GM18873 (cell line): ENCODE measurements around the gene METTL16.

Experiments used
- ATAC-seq: cut with Tn5 transposase; IDR thresholded peaks from one replicate; pipeline ENCODE4 v1.9.1; 2021; ENCODE audit warnings: mild to moderate bottlenecking, moderate library complexity, moderate number of reproducible peaks; ENCODE audit not compliant: unreplicated experiment, low FRiP score

The METTL16 gene

DNA sequence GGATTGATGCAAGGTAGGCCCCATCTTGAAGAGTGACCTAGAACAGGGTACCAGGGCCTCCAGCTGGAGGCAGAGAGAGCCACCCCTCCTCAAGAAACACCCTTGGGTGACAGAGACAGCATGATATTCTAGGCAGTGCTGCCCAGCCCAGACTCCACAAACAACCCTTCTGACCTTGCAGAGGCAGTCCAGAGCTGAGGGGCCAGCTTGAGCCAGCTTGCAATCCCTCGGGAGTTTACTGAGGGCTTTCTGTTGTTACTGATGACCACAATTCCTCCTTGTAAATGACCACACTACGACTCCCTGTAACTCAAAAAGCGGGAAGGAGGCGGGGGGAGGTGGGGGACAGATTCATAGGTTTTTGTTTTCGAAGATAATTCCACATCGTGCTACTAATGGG, 92.2 kb downstream of the METTL16 start:
- no peak for ATAC-seq

DNA sequence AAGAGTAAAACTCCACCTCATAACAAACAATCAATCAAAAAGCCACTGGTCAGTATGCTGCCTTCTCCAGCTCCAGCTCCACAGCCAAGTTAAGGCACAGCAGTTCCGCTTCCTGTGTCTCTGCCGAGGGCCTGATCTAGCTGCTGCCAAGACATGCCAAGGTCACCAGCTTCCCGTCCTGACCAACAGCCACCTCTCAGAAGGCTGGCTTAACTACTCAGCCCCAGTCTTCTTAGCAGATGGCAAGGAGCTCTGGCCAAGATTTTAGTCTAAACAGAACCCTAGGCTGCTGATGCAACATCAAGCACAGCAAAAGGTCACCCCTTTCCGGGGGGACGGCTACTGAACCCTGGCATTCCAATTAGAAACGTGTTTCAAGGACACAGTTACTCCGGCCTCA, 93.1 kb downstream of the METTL16 start:
- ATAC-seq, result no peak

DNA sequence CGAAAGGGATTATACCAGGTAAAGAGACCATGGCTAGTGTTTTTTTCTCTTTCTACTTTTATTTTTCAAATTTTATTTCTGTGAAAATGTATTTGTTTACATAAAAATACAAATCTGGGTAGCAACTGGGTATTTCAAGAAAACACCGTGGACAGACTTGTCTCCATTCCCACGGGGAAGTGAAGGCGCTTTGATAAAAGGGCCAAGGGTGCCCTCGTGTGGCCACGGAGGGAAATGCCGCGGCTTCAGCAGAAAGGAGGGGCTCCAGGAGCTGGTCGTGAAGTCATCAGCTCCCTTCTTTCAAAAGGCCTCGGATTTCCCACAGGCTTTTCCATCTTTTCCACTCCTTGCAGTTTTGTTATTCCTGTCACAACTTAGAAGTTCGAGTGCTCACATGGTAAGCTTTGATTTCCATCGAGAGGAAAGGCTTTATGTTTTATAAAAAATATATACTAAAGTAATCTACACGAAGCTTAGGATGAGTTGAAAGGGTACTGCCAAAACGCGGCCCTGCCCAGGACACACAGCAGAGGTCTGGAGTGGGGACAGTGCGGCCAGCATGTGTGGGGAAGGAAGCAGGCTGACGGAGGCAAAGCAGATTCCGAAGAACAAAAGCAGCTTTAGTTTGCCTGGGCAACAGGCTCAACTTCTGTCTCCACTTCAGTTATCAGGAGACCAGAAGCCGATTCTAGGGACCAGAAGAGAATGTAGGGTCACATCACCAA, 95.5 kb downstream of the METTL16 start:
- no peak for ATAC-seq

DNA sequence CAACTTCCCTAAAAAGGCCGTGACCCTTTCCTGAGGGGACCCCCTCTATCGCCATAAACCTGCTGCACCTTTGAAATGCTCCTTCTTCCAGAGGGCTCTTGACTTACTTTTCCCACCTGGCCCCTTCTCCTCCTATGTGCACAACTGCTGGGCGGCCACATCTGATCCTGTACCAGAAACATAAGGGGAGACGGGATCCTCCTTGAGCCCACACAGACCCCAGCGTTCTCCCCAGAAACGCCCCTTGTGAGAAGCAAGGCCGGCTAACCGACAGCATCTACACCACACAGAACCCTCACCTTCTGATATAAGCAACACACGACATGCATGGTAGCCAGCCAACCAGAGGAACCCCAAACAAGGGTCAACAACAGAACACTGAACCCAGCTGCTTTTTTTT, 96.6 kb downstream of the METTL16 start:
- ATAC-seq, result no peak

DNA sequence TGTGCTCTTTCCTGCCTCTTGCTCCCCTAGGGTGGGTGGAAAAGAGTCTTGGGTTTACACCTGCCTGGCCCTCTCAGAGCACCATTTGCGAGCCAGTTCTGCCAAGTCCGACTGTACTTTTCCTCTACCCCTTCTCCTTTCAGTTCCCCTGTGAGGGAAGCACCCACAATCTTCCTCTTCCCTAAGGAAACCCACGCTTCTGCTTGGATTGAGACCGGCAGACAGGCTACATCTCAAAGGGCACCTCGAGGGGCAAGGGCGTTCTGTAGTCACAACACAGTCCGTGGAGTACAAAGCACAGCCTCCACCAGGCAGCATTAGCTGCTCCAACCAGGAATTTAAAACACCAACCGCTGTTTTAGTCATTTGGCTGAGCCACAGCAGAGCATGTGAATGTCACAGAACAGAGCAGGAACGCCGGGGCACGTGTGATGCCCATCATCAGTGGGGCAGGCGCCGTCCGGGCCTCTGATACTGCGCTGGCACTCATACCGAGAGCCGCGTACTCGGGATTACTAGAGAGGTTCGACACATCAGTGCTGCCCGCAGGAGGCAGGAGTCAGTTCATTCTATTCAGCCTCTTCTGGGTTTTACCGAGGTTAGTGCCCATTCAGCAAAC, 97.1 kb downstream of the METTL16 start:
- no peak for ATAC-seq

DNA sequence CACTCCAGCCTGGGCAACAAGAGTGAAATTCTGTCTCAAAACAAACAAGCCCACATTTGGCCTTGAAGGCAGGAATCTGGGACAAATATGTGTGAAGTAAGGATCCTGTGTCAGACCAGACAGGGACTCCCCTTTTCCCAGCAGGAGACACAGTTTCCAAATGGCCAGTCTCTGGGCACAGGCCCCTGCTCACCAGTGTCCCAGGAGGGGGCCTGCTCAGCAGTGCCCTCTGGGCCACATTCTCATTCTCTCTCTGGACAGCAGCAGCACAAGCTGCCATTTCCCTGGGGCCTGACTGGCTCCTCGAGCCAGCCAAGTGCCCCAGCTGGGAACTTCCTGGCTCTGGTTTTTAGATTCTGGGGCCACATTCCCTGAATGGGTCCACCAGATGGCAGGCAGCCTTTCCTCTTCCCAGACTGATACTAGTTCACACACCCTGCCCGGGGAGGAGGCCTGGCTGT, 99.1 kb downstream of the METTL16 start:
- no peak for ATAC-seq

DNA sequence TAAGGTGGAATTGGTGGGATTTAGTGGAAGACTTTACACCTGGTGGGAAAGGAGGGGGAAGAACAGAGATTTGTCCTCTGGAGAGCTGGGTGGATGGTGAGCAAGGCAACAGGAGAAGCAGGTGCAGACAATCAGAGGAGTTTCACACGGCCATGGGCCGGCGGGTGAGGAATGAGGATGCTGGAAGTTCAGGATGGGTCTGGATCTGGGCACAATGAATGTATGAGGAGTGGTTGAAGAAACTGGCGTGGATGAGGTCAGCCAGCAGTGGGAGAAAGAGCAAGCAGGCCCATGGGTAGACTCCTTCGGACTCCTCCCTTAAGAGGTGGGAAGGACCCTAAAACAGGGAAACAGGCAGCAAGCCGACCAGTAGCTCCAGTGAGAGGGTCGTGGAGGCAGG, 100.7 kb downstream of the METTL16 start:
- ATAC-seq, result no peak

DNA sequence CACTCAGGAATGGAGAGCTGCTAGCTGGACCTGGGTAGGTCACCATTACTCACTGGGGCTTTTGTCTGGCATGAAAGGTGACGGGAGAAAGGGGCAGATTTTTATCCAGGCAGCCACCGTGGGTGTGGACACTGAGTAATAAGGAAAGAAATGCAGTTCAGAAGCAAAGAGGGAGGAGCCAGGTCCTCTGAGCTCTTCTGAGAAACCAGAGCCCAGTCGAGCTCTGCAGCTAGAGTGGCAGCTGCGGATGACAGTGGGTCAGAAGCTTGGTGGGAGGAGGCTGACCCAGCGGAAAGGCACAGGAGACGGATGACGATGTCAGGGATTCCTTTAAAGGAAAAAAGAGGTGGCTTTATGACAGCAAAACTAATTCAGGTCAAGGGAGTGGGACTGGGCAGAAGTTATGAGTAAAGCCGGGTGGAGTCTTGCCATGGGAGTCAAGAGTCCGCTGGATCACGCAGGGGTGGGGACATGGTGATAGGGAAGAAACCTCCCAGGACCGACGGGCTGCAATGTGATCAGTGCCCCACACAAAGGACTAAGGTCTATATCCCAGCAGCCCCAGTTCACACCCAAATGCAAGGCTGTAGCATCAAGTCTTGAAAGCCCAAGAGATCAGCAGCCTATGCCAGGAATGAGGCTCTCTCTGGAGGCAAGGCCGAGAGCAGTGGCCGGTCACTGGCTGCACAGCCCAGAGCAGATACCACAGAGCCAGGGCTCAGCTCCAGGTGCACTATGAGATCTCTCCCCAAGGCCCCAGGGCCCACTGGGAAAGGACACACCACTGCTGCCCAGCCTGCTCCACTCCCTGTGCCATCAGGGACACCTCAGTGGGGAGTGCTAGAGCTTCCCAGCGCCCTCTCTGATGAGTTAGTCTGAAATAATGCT, 104.5 kb downstream of the METTL16 start:
- ATAC-seq, result no peak

DNA sequence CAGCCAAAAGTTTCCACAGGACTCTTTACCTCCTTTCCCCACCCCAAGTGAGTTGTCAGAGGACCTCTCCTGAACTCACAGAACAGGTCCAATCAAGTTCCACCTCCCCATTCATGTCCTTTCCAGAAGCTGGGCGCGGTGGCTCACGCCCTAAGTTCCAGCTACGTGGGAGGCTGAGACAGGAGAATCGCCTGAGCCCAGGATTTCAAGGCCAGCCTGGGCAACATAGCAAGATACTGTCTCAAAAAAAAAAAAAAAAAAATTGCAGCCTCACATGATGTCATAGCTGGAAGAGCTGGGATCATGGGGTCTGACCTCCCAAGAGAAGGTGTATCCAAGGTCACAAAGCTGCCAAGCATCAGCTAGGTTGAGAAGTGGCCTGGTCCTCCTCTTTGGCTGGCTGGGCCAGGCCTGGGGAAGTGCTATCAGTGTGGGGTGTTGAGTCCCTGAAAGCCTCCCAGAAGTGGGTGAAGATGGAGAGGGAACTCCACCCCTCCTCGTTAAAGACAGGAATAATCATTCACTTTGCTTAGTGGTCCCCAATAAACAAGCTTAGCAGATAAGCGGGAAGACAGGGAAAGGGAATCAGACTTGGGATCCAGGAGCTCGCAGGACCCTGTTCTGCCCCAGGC, 105.3 kb downstream of the METTL16 start:
- no peak for ATAC-seq

DNA sequence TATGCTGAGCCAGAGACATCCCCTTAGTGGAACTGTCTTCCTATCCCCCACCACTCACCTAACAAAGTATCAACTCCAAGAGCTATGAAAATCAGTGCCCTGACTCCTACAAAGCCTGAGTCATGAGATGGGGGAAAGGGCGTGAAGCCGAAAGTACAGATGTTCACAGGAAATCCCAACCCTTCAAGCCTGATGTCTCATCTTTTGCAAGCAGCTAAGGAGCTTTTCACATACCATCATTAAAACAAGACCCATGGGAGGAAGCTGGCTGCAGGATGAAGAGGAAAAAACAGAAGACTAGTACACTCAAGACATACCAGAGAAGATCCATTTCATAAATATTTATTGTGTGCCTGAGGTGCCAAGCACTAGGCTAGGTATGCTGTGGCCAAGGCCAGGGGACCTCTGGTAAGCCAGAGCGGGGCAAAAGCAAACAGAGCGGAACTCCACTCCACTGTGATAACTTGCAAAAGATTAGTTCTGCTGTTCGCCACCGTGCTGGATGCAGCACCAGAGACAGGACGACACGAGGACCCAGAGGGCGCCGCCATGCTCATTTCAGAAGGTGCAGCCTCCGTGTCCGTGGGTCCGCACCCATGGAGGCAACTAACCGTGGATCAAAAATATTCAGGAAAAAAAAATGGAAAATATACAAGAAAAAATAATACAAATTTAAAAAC, 106.3 kb downstream of the METTL16 start:
- no peak for ATAC-seq

DNA sequence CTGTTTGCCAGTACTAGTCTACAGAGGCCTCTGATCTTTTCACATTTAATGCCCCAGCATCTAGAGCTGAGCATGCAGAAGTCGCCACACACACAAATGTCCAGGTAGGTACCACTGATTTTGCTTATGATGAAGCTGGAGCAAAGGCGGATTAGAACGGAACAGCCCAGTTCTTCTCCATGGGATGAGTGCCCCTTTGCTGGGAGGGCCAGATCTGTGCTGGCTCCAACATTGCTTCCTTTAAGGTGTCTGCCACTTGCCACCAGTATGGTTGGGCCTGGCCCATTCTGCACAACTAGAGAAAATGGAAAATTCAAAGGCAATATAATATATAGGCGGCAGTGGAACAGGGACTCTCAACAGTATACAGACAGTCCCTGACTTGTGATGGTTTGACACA, 108.6 kb downstream of the METTL16 start:
- no peak for ATAC-seq

DNA sequence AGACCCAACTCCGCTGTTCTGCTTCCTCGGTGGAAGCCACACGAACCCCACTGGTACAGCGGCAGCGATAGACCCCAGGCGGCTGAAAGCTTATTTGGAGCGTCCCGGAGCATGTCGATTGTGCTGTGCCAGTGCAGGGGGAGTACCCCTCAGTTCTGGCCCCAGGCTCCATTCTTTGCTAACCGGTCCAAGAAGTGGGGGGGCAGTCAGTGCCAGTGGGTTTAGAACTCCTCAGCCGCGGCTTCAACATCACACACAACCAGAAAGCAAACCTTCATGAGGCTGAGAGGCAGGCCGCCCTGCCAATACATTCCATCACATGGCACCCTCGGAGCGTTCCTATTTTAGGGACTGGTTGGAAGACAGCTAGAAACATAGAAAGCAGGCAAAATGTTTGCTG, 109.1 kb downstream of the METTL16 start:
- ATAC-seq, result no peak

DNA sequence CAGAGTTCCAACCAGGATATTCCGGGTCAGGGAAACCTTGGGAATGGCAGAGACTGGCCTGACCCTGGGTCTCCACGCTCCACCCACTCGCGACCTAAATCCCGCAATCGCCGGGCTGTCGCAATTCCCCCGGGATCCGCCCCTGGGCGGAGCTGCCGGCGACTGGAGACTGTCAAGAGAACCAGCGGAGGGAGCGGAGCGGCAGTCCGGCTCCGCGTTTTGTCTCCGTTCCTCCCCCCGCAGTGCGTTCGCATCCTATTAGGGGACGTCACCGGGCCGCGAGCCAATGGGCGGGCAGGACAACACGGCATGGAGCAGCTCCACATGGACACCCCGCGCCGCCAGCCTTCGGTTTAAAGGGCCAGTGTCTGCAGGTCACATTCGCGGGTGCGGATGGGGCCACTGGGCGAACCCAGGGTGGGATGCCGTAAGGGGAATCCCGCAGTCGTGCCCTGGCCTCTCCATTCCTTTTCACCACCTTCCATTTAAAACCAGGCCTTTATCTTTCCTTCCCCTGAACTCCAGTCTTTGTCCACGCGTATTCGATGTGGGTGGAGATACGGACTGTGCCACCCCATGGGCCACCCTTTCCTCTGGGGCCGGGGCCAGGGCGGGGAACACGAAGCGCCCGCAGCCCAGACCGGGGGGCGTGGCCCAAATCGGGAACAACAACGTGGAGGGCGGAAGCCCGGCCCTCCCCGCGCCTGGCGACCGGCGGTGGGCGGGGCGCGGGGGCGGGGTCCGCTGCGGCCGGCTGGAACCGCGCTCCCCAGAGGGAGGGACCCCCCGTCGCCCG, 110.1 kb downstream of the METTL16 start:
- peak; percentile 53 for ATAC-seq

DNA sequence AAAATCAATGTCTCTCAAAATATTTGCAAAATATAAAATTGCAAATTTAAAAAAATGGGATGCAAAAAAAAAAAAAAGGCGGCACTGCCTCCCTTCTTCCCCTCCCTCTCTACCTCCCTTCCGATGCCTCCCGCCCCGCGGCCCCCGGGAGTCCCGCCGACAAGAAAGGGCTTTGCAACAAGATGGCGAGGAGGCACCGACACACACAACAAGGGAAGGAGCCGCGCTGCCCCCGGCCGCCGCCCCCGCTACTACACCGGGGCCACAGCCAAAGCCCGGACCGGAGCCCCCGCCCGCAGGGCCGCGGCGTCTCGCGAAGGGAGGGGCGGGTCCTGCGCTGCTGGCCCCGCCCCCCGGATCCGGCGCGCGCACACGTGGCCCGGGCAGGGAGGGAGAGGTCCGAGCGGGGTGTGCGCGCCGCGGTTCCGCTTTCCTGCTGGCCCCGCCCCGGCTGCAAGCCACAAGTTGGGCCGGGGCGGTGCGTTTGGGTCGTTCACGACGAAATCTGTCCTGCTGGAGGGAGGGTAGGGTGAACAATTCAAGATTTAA, 110.7 kb downstream of the METTL16 start, which contains the start of gene MNT:
MNT (minus strand) TSS at position 184 of the 549 bp plus-strand sequence. CDS start 348 bp downstream, outside the sequence.
- ATAC-seq, result peak; percentile 17

DNA sequence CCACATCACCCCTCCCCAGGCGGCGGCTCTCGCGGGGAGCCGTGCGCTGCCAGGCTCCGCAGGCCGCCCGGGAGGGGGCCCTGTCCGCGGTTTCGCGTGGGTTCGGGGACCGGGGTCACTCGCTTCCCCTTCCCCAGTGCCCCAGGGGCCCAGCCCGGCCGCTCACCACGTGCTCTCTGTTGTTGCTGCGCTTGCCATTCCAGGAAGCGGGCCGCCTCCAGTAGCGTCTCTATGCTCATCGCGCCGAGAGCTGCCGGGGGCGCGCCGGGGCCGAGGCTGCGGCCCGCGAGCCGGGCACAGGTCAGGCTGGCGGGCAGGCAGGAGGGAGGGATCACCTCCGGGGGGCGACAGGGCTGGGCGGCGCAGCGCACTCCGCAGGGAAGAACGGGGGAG, 111.2 kb downstream of the METTL16 start:
- no peak for ATAC-seq

DNA sequence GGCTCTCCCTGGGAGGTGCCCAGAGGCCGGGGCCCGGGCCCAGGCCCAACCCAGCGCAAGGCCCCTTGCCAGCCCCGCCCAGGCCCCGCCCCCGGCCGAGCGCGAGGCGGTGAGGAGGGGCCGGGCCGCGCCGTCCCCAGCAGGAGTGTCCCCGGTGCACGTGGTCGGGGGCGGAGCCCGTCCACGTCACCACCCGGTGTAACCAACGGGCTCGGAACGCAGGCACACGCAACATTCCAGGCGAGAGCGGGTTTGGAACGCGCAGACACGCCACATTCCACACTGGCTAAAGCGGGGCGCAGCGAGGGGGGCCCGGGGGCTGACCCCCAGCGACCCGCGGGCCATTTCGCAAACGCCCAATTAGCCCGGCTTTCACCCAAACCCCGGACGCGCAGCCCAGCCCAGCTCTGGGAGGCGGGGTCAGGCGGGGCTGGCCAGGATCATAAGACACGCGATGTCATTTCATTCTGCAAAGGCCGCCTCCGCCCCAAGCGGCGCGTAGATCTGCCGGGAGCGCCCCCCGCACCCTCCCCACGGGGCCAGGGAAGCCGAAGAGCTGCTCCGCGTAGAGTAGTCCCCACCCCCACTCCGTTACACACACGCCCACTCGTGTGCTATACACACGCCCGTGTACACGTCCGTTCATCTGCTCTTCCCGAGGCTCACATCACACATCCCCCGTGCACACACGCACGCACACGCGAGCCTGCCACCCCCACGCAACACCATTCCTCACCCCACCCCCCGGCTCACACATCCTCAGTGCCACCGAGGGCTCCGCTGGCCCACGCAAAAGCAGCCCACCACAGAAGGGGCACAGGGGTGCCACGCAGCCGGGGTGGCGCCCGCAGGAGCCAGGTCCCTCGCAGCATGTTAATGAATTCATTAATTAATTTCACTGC, 111.9 kb downstream of the METTL16 start:
- ATAC-seq, result peak; percentile 35

DNA sequence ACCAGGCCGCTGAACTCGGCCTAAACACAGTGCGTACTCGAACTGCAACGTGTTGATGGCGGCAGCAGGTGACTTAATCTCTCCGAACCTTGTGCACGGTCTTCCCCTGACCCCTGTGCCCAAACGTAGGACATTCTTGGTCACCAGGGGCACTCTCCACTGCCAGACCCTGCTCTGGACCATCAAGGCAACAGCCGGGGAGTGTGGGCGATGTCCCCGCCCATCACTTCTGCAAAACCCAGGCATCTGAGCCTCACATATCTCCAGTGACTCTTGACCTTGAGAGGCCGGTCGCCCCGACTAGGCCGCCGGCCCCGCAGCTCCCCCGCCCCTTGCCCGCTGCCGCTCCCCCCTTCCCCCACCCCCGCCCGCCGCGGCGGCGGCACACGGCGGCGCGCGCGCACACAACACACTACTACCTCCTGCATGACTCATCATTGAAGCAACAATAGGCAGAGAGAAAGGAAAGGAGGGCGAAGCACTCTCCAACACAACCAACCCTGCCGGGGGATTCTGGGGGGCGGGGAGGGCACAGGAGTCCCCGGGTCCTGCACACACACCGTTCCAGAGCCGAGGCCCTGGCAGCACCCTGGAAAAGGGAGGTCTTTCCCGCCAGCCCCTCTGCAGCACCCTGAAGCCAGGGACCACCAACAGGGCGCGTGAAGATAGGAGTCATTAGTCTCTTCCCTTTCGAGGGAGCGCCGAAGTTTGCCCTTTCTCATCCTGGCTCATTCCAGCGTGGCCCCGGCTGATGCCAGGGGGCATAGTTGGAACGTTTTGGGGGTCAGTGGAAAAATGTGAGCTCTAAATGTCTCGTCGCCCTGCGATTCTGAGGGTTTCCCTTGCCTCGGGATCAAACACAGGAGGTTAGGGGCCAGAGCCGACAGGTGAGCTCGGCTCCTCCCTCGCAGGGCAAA, 112.8 kb downstream of the METTL16 start:
- no peak for ATAC-seq
